ENCODE measurements around the gene ENTREP3.
"Not testable (repeated sequence)": the region's sequence is repeated elsewhere in the genome, so short reads cannot be mapped to it uniquely, and the experiment has no call there.

Gene ENTREP3, protein sequence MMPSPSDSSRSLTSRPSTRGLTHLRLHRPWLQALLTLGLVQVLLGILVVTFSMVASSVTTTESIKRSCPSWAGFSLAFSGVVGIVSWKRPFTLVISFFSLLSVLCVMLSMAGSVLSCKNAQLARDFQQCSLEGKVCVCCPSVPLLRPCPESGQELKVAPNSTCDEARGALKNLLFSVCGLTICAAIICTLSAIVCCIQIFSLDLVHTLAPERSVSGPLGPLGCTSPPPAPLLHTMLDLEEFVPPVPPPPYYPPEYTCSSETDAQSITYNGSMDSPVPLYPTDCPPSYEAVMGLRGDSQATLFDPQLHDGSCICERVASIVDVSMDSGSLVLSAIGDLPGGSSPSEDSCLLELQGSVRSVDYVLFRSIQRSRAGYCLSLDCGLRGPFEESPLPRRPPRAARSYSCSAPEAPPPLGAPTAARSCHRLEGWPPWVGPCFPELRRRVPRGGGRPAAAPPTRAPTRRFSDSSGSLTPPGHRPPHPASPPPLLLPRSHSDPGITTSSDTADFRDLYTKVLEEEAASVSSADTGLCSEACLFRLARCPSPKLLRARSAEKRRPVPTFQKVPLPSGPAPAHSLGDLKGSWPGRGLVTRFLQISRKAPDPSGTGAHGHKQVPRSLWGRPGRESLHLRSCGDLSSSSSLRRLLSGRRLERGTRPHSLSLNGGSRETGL

GRCh38 chr1:155255243-155256007 lies at the start of gene ENTREP3:
Gene ENTREP3 (minus strand): TSS chr1:155255483. CDS start chr1:155254877, 606 bp downstream.
- DNase-seq: peak; percentile 80

DNA sequence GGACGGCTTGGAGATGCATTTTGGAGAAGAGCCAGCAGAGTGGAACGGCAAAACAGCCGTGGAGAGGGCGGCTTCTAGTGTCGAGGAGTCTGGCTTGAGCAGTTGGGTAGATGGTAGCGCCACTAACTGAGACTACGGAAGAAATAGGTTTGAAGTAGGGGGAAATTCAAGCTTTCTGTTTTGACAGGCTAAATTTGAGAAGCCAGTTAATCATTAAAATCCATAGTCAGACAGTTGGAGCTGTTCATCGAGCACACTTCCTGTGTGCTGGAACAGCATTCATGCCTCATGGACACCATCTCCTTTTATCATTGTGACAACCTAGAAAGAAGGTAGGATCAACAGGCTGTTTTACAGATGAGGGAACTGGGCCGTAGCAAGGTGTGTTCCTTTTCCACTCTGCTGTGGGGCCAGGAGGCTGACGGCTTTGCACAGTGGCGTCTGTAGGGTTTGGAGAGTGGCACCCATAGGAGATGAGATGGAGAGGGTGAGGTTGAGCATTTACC lies 49.3 kb upstream of the ENTREP3 start:
- no peak for DNase-seq

DNA sequence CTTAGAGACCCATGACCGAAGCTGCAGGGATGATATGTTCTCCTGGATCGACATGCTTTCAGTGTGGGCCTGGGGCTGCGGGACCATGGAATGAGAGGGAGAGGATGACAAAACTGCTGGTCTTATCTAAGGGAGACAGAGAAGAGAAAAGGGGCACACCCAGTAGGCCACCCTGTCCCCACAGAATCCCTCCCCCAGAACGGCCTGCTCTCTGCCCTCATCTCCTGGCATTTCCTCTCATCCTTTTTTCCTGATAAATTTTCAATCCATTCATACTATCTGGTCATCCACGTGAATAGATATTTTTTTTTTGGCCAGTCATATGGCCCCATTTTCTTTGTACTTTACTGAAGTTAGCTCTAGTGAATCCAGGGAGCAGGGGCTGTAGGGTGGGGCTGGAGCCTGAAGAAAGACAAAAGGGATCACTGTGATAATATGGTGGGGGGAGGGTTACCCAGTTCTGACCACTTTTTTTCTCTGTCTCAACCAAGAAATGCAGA lies 46.1 kb upstream of the ENTREP3 start, which contains the start of gene PKLR:
TSS of gene PKLR (minus strand) at position 97 of the 500 bp plus-strand sequence. CDS start at position 54, 43 bp downstream.
- DNase-seq: no peak

DNA sequence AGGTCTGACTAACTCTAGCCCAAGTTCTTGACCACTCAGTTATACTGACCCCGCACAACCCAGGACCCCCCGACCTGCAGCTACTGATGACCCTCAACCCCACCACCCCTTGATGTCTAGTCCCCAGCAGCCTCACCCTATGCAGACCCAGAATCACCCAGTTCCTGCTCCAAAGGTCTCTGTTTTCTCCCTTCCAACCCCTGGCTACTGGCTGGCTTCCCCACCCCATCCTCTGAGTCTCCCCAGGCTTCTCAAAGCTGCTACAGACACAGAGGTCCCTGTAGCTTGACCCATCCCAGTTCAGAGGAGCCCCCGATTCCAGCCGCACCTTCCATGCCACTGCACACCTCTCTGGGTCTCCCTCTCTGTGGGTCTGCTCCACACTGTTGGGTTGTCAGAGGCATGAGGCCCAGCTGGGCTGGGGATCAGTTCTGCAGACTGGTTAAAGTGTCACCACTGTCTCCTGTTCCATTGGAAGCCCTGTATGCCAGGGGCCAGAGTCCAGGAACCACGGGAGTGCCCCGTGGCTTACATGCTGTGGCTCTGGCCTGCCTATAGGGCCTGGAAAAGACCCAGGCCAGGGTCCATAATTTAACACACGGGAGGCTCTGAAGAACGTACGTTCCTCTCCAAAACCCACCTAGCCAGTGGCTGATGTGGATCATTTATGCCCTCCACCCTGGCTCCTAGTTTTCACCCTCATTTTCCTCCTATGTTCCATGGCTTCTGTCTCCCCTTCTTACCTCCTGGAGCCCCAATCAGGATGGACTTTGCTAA lies 45.5 kb upstream of the ENTREP3 start:
- no peak for DNase-seq

DNA sequence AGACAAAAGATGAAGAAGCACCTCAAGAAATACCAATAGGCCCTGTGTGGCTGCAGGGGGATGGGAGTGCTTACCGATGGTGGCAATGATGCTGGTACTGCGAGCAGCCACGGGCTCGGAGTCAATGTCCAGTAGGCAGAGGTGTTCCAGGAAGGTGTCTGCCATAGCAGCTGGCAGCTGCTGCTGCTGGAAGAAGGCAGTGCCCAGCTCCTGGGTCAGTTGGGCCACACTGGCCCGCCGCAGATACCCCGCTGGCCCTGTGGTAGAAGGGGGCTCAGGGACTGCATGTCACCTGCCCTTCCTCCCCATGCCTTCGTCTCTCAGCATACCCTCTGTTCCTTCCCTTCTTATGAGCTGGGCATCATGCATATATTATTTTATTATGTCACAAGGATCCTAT lies 44.7 kb upstream of the ENTREP3 start:
- DNase-seq: no peak

DNA sequence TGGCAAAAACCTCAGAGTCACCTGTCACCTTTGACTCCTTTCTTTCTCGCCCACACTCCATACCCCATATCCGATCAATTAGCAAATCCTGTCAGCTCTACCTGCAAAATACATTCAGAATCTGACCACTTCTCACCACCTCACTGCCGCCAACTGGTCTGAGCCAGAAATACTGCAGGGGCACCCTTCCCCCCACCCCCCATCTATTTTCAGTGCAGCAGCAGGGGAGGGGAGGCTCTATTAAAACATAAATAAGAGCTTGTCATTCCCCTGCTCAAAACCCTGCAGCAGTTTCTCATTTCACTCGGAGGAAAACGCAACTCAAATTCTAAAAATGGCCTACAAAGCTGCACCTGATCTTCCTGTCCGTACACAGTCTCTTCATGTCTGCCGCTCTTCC lies 42.1 kb upstream of the ENTREP3 start:
- no peak for DNase-seq

GRCh38 chr1:155296661-155297060 lies 41.4 kb upstream of the ENTREP3 start:
- DNase-seq: no peak

DNA sequence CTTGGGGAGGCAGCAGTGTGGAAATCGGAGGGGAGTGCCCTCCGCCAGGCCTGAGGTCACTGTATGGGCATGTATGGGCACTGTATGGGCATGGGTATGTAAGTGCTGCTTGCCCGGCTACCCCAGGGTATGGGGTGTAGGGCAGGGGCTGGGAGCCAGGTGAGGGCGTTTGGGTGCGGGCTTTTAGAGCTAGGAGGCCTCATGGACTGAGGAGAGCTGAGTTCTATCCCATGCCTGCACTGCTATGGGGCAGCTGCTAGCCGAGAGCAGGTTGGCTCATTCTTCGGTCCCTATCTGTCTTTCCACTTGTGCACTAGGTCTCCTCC lies 40.6 kb upstream of the ENTREP3 start:
- DNase-seq: no peak

- no peak for DNase-seq
Measured at GRCh38 chr1:155295183-155295941, 40.1 kb upstream of the ENTREP3 start.

DNA sequence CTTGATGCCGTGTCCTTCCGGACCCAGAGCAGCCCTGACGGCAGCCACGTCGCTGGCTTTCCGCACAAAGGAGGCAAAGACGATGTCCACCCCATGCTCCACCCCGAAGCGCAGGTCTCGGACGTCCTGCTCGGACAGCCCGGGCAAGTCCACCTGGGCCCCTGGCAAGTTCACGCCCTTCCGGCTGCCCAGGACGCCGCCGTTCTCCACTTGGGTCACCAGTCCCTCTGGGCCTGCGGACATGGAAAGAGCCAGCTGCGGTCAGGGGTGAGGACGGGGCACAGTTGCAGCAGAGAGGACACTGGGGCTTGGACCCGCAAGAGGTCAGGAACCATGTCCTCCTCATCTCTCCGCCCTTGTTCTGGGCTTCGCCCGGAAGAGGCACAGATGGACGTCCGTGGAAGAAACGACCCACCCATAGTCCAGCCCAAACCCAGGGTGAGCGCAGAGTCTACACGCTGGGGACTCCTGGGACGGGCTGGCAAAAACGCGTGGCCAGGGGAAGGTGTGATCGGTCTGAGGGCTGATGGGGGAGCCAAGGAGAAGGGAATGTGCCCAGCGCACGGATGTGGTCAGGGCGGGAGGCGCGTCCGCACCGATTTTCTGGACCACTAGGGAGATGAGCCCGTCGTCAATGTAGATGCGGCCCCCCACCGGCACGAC lies 39.4 kb upstream of the ENTREP3 start:
- no peak for DNase-seq

DNA sequence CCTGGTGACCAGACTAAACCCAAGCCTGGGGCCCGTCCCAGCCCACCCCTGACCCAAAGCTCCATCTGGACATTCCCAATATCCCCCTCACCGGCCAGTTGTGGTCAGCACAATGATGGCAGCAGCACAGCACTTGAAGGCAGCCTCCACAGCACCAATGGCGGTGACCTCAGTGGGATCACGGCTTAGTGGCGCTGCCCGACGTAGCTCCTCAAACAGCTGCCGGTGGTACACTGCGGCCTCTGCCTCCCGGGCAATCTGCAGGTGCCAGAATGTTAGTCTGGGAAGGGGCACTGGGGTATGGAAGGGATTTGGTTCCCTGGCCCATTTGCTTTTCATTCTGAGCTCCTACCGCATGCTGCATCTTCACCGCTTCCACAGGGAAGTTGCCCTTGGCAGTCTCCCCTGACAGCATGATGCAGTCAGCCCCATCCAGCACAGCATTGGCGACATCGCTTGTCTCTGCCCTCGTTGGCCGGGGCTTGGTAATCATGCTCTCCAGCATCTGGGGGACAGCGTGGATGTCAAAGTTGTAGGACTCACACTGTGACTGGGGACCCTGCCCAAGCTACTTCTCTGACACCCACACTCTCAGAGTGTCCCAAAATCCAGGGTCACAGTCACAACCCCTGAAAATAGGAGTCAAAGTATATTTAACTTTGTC lies 37.9 kb upstream of the ENTREP3 start:
- no peak for DNase-seq

DNA sequence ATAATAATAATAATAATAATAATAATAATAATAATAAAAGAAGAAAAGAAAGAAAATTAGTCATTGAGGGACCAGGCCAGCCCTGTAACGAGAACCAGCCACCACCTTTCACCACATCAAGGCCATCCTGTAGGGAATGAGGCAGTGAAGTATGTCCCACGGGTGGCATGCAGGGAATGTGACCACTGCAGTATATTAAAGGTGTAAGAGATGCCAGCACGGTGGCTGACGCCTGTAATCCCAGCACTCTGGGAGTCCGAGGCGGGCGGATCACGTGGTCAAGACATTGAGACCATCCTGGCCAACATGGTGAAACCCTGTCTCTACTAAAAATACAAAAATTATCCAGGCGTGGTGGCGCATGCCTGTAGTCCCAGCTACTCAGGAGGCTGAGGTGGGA lies 35.7 kb upstream of the ENTREP3 start:
- not testable (repeated sequence) for DNase-seq

DNA sequence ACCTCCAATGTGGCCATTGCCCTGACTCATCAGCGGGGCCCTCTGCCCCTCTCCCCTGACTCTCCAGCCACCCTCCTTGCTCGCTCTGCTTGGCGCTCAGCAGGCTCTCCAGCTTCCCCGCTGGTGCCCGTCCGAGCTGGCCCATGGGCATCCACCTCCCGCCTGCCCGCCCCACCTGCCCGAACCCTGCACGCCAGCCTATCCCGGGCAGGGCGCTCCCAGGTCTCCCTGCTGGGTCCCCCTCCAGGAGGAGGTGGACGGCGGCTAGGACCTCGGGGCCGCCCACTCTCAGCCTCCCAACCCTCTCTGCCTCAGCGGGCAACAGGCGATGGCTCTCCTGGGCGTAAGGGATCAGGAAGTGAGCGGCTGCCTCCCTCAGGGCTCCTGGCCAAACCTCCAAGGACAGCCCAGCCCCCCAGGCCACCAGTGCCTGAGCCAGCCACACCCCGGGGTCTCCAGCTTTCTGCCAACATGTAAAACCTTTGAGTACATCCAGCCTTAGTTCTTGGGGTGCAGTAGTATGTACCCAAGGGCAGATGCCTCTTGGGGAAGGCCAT lies 32.8 kb upstream of the ENTREP3 start:
- no peak for DNase-seq

DNA sequence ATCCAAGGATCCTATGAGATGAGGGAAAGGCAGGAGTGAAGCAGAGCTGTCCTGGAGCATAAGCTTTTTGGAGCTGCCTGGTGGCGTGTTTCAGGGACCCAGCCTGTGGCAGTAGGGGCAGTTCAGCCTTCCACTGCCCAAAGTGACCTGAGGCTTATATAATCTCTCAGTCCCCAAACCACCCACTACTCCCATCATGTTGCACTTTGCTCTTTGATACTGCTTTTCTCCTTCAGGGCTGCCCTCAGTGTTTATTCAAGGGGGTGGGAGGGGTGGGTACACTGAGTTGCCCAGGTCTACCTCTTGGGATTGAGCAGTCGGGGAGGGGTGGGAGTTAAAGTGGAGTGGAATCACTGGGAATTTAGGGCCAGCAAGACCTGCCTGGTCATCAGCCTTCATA lies 31.3 kb upstream of the ENTREP3 start:
- no peak for DNase-seq

- no peak for DNase-seq
Measured at GRCh38 chr1:155285631-155286044, 30.4 kb upstream of the ENTREP3 start.

GRCh38 chr1:155285063-155285462 lies 29.8 kb upstream of the ENTREP3 start:
- DNase-seq: no peak

- DNase-seq: no peak
Measured at GRCh38 chr1:155284476-155284875, 29.2 kb upstream of the ENTREP3 start.

DNA sequence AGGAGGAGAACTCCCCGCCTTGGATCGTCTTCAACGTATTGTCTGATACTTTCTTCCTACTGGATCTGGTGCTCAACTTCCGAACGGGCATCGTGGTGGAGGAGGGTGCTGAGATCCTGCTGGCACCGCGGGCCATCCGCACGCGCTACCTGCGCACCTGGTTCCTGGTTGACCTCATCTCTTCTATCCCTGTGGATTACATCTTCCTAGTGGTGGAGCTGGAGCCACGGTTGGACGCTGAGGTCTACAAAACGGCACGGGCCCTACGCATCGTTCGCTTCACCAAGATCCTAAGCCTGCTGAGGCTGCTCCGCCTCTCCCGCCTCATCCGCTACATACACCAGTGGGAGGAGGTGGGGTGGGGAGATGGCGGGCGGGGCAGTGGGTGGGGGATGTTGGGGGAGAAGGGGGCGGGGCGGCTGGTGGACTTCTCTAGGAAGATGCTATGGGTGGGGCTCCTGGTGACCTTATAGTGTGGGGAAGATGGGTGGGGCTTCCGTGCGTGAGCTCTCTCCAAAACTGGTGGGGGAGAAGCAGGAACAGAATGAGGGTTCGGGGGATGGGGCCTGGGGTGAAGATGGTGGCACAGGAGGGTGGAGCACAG lies 27.3 kb upstream of the ENTREP3 start:
- no peak for DNase-seq

- DNase-seq: no peak
Measured at GRCh38 chr1:155279268-155279667, 24.0 kb upstream of the ENTREP3 start.

DNA sequence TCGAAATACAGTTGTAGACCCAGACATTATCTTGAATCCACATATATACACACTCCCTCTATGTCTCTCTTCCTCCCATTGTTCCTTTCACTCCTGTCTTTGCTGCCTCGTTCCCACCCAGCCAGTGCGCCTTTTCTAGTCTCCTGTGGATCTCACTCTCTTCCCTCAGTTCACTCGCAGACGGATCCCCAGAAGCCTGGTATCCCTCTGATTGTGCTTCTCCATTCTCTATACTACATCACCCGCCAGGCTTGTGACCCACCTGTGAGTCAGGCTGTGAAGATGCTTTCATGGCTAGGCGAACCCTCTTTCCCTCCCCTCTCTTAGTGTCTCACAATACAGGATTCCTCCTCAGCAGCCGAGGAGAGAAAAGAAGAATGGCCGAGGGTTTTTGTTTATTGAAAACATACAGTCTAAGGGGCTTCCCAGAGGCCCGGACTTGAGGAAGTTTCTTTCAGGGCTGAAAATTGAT lies 23.4 kb upstream of the ENTREP3 start:
- DNase-seq: peak; percentile 39

Data from HCEC 1CT (cell line).